Measurements from ENCODE around the gene CHST3. TPM values are rescaled to one million over a fixed set of nuclear protein-coding genes. Genes with fewer than 3 reads are reported as not detected.

CHST3 gene
- total RNA-seq, 1 donor from 2014 or later, result 26.0 TPM

DNA sequence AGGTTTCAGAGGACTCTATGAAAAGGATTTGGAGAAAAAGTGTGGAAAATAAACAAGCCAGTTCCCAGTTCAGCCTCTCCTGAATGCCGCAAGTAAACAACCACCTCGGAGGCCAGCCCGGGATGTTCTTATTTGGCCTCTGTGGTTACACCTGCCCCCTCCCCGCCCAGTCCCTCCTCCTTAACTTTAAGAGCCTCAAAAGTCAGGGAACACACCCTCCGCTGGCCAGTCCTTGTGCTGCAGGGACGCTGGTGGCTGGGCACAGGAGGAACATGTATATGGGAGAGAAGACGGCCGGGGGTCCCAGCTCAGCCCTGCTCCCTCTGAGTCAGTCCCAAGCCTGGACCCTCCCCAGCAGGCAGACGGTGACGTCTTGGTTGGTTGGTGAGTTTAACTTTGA is 6.1 kb downstream of the CHST3 start:
- intact Hi-C loops (cut with DNase I), result no loop called here
- no peak for DNase-seq (ENCODE audit: extremely low spot score in 2 of 2)
- Histone ChIP-seq H3K9me3 (no peaks in the 10 kb centered on the region), H3K27ac (peak overlapping the region; percentile 55), H3K27me3 (no peaks in the 10 kb centered on the region), H3K4me1 (peaks cover 97% of the 10 kb centered on the region), H3K4me3 (peak overlapping the region in 1 of 2 donors; percentile 5), H3K36me3 (no peaks in the 10 kb centered on the region)
- no peak for TF ChIP-seq POLR2A (IDR thresholded peaks at IDR 0.05)
- no peak for TF ChIP-seq POLR2AphosphoS5 (IDR thresholded peaks at IDR 0.05; ENCODE audit: insufficient read depth in 1 of 2, low read depth in 1 of 2)
- TF ChIP-seq, protein P1, sequence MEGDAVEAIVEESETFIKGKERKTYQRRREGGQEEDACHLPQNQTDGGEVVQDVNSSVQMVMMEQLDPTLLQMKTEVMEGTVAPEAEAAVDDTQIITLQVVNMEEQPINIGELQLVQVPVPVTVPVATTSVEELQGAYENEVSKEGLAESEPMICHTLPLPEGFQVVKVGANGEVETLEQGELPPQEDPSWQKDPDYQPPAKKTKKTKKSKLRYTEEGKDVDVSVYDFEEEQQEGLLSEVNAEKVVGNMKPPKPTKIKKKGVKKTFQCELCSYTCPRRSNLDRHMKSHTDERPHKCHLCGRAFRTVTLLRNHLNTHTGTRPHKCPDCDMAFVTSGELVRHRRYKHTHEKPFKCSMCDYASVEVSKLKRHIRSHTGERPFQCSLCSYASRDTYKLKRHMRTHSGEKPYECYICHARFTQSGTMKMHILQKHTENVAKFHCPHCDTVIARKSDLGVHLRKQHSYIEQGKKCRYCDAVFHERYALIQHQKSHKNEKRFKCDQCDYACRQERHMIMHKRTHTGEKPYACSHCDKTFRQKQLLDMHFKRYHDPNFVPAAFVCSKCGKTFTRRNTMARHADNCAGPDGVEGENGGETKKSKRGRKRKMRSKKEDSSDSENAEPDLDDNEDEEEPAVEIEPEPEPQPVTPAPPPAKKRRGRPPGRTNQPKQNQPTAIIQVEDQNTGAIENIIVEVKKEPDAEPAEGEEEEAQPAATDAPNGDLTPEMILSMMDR (IDR thresholded peaks at IDR 0.05), result no peak

DNA sequence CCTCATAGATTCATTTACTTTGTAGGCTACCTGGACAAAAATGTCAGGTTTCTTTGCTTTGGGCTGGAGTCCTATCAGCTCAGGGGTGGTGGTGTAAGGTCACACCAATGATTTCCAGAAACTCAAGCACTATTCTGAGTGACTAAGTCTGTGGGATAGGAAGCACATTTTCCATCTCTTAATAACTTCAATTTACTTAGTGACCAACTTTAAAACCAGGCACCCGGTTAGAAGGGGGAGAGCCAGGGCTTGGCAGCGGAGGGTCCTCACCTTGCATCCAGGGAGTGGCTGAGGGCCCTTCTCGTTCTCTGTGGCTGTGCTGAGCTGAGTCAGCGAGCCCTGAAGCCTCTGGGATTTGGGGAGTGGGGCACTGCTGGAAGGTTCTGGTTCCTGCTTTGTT is 6.7 kb downstream of the CHST3 start:
- H3K27ac ChIP-seq, result peak overlapping the region; percentile 47
- DNase-seq (ENCODE audit: extremely low spot score in 2 of 2), result no peak
- TF ChIP-seq POLR2AphosphoS5 (IDR thresholded peaks at IDR 0.05; ENCODE audit: insufficient read depth in 1 of 2, low read depth in 1 of 2), result no peak
- TF ChIP-seq, protein P1 (IDR thresholded peaks at IDR 0.05), result no peak
- no peak for TF ChIP-seq POLR2A (IDR thresholded peaks at IDR 0.05)
- no peaks in the 10 kb centered on the region for H3K36me3 ChIP-seq
- intact Hi-C loops (cut with DNase I), result no loop called here
- H3K27me3 ChIP-seq, result no peaks in the 10 kb centered on the region
- H3K4me1 ChIP-seq, result peaks cover 97% of the 10 kb centered on the region
- no peaks in the 10 kb centered on the region for H3K9me3 ChIP-seq
- no peak overlapping the region for H3K4me3 ChIP-seq

DNA sequence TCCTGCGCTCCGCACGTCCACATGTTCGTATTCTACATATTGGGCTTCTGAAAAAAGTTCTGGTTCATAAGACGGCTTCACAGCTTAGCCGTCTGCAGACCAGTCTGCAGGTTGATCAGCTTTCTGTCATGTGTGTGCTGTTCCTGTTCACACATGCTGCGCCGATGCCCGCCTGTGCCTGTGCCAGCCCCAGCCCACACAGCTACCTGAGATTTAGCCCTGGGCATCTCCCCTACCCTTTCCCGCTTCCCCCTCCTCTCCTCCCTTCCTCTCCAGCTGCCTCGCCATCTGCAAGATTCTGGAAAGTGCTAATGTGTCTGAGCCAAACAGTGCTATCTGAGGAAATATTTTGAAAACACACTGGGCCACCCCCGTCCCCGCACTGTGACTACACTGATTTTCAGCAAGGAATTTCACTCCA is 7.1 kb downstream of the CHST3 start:
- Histone ChIP-seq H3K27me3 (no peaks in the 10 kb centered on the region), H3K4me3 (no peak overlapping the region), H3K4me1 (peaks cover 97% of the 10 kb centered on the region), H3K27ac (peak overlapping the region; percentile 47), H3K36me3 (no peaks in the 10 kb centered on the region), H3K9me3 (no peaks in the 10 kb centered on the region)
- TF ChIP-seq, protein P1 (IDR thresholded peaks at IDR 0.05), result no peak
- TF ChIP-seq POLR2A (IDR thresholded peaks at IDR 0.05) (no peak), POLR2AphosphoS5 (IDR thresholded peaks at IDR 0.05; ENCODE audit: insufficient read depth in 1 of 2, low read depth in 1 of 2) (no peak)
- no peak for DNase-seq (ENCODE audit: extremely low spot score in 2 of 2)
- intact Hi-C loops (cut with DNase I), result no loop called here

DNA sequence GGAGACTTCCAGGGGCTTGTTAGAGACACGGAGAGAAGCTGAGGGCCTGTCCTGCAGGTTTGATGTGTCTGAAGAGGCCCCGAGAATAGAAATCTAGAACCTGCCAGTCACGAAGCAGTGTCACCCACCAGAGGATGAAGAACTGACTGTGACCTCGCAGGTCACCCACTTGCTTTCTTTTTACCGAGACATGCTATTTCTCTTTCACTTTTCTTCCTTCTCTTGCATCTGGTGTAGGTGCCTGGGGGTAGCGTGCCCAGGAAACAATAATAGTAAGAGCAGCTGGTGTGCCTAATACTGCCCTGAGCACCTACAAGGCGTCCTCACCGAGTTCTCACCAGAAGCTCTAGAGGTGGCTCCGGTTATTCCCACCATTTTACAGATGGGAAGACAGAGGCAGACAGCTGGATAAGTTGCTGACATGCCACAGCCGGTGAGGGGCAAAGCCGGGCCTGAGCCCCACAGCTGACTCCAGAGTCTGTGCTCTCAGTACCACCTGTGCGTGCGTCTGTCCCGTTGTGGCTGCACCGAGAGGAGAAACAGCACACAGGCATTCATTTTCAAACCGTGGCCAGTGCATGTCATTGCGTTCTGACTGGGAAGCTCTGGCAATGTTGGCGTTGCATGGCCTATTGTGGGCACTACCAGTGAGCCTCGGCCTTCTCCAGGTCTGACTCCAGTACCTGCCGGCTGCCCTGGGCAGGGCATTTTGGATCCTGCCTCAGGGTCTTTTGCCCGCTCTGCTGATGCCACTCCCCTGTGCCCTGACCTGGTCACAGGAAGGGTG is 7.8 kb downstream of the CHST3 start:
- intact Hi-C loops (cut with DNase I), result no loop called here
- Histone ChIP-seq H3K9me3 (no peaks in the 10 kb centered on the region), H3K36me3 (no peaks in the 10 kb centered on the region), H3K4me1 (peaks cover 97% of the 10 kb centered on the region), H3K4me3 (no peak overlapping the region), H3K27me3 (no peaks in the 10 kb centered on the region), H3K27ac (no peak overlapping the region)
- no peak for DNase-seq (ENCODE audit: extremely low spot score in 2 of 2)
- TF ChIP-seq POLR2A (IDR thresholded peaks at IDR 0.05), result no peak
- TF ChIP-seq POLR2AphosphoS5 (IDR thresholded peaks at IDR 0.05; ENCODE audit: insufficient read depth in 1 of 2, low read depth in 1 of 2), result no peak
- TF ChIP-seq, protein P1 (IDR thresholded peaks at IDR 0.05), result no peak
